GM18873 (cell line): ENCODE measurements around the gene DPY30.

Source experiments
- ATAC-seq: cut with Tn5 transposase; IDR thresholded peaks from one replicate; pipeline ENCODE4 v1.9.1; 2021; ENCODE audit warnings: mild to moderate bottlenecking, moderate library complexity, moderate number of reproducible peaks; ENCODE audit not compliant: unreplicated experiment, low FRiP score

DPY30 gene

DNA sequence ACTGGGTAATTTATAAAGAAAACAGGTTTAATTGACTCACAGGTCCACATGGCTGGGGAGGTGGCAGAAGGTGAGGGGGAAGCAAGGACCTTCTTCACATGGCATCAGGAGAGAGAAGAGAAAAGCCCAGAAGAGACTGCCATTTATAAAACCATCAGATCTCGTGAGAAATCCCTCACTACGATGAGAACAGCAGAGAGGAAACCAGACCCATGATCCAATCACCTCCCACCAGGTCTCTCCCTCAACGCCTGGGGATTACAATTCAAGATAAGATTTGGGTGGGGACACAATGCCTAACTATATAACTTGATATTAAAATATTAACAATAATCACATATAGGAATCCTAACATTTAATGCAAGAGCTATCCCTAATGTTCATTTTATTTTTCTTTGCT is 60.6 kb downstream of the DPY30 start:
- no peak for ATAC-seq

DNA sequence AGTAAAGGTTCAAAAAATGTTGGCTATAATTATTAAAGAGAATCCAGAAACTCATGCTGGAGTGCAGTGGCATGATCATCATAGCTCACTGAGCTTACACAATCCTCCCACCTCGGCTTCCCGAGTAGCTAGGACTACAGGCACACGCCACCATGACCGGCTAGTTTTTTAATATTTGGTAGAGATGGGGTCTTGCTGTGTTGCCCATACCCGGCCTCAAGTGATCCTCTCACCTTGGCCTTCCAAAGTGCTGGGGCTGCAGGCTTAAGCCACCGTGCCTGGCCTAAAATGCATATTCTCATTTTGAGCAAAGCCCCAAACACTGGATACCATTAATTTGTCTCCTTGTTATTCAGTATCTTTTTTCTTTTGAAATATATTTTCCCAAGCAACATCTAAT is 61.2 kb downstream of the DPY30 start:
- ATAC-seq = no peak
